H1 (cell line): ENCODE data around the gene GJD2. TPM values are rescaled to one million over a fixed set of nuclear protein-coding genes. Genes with fewer than 3 reads are reported as not detected.
A peak's percentile ranks its signal among the peaks of the same experiment; 100 is the strongest.

Experiments
- CTCF ChIA-PET: fragments of 300-600 bp; sonication (Branson Sonifier 250); formaldehyde crosslinking; loops from one replicate; lab custom pipeline; 2021; ENCODE audit not compliant: partially characterized antibody; lab: Charles Lee
- POLR2A ChIA-PET: fragments of 300-600 bp; sonication (Branson Sonifier 250); formaldehyde crosslinking; loops from one replicate; lab custom pipeline; 2021; ENCODE audit warnings: inconsistent platforms; ENCODE audit not compliant: partially characterized antibody; lab: Charles Lee
- DNase-seq, 2 experiments: peaks; one replicate each; pipeline versions ENCODE4 v3.0.0 to v3.0.0-alpha.2; 2010 to 2022; ENCODE audit warnings: low spot score in 2 of 2, low read depth in 1 of 2, mixed read lengths in 1 of 2
- FAIRE-seq: peaks from 2 replicates; lab custom pipeline; 2011; peaks lifted over from hg19 to GRCh38; lab: Jason Lieb, UNC
- H2AFZ ChIP-seq: 2 replicates; pipeline ENCODE4 v1.8.1; 2012; ENCODE audit warnings: low read length, inconsistent platforms
- H2AK5ac ChIP-seq: 2 replicates; pipeline ENCODE4 v1.6.1; 2013; ENCODE audit warnings: low read depth, low read length
- H2BK120ac ChIP-seq: replicated peaks from 2 replicates; pipeline ENCODE3; 2013; ENCODE audit warnings: low read depth, low read length, inconsistent platforms
- H2BK12ac ChIP-seq: 2 replicates; pipeline ENCODE4 v1.6.1; 2013; ENCODE audit warnings: low read depth, low read length
- H2BK15ac ChIP-seq: 2 replicates; pipeline ENCODE4 v1.6.1; 2013; ENCODE audit warnings: low read length
- H2BK20ac ChIP-seq: 2 replicates; pipeline ENCODE4 v1.6.1; 2013; ENCODE audit warnings: low read length
- H2BK5ac ChIP-seq: 2 replicates; pipeline ENCODE4 v1.6.1; 2013; ENCODE audit warnings: low read depth, low read length
- H3K14ac ChIP-seq: 2 replicates; pipeline ENCODE4 v1.6.1; 2013; ENCODE audit warnings: inconsistent platforms; ENCODE audit not compliant: insufficient read length
- H3K18ac ChIP-seq: 2 replicates; pipeline ENCODE4 v1.6.1; 2013; ENCODE audit warnings: low read length; ENCODE audit errors: extremely low read depth
- H3K23ac ChIP-seq: 2 replicates; pipeline ENCODE4 v1.6.1; 2013; ENCODE audit warnings: inconsistent platforms; ENCODE audit not compliant: insufficient read length
- H3K23me2 ChIP-seq: 2 replicates; pipeline ENCODE4 v1.6.1; 2013; ENCODE audit warnings: low read depth, low read length
- H3K27ac ChIP-seq: 2 replicates; pipeline ENCODE4 v1.6.1; 2011; ENCODE audit warnings: low read depth, low read length, inconsistent platforms
- H3K27me3 ChIP-seq, 4 experiments: replicated peaks in 1 of 4; 1 replicate in 1 of 4; 2 replicates in 3 of 4; pipeline versions ENCODE4 v1.6.1 to v1.8.1; 2011 to 2013; ENCODE audit warnings: low read length in 3 of 4, mild to moderate bottlenecking in 3 of 4, inconsistent platforms in 2 of 4, mixed read lengths in 2 of 4, moderate library complexity in 1 of 4; ENCODE audit not compliant: control insufficient read depth in 3 of 4, insufficient read depth in 3 of 4; ENCODE audit errors: extremely low read depth in 1 of 4
- H3K36me3 ChIP-seq, 4 experiments: 2 replicates each; pipeline versions ENCODE4 v1.6.1 to v1.8.1; 2011 to 2013; ENCODE audit warnings: mild to moderate bottlenecking in 4 of 4, low read length in 3 of 4, moderate library complexity in 2 of 4, control low read depth in 1 of 4, inconsistent platforms in 1 of 4; ENCODE audit not compliant: insufficient read depth in 4 of 4, control insufficient read depth in 2 of 4
- H3K4ac ChIP-seq: replicated peaks from 2 replicates; pipeline ENCODE3; 2013; ENCODE audit warnings: low read length, low read depth, mixed read lengths, inconsistent platforms; ENCODE audit not compliant: insufficient read length
- H3K4me1 ChIP-seq, 4 experiments: replicated peaks in 1 of 4; 1 replicate in 1 of 4; 2 replicates in 3 of 4; pipeline versions ENCODE4 v1.6.1 to v1.8.1; 2011 to 2013; ENCODE audit warnings: low read length in 3 of 4, inconsistent platforms in 2 of 4, mixed read lengths in 1 of 4; ENCODE audit not compliant: insufficient read depth in 4 of 4, control insufficient read depth in 3 of 4
- H3K4me2 ChIP-seq, 2 experiments: 2 replicates each; pipeline versions ENCODE4 v1.6.1 to v1.8.1; 2011 to 2013; ENCODE audit warnings: low read depth in 2 of 2, low read length in 2 of 2, control low read depth in 1 of 2, inconsistent platforms in 1 of 2, mild to moderate bottlenecking in 1 of 2; ENCODE audit not compliant: insufficient read depth in 1 of 2
- H3K4me3 ChIP-seq, 4 experiments: fragments of 200-600, 300-600 bp in 1 of 4; sonication (generic), shearing (Covaris generic), sonication (Bioruptor Twin) in 1 of 4; 2 replicates each; pipeline versions ENCODE4 v1.5.1 to v1.8.1; 2011 to 2016; ENCODE audit warnings: low read length in 4 of 4, low read depth in 3 of 4, control low read depth in 2 of 4, inconsistent platforms in 2 of 4, mild to moderate bottlenecking in 2 of 4, mixed read lengths in 1 of 4, moderate library complexity in 1 of 4; ENCODE audit not compliant: insufficient read depth in 2 of 4; ENCODE audit errors: extremely low read depth in 1 of 4
- H3K56ac ChIP-seq: replicated peaks from 2 replicates; pipeline ENCODE3; 2013; ENCODE audit warnings: low read depth, mild to moderate bottlenecking, mixed read lengths, low read length, inconsistent platforms; ENCODE audit not compliant: insufficient read length
- H3K79me1 ChIP-seq: 2 replicates; pipeline ENCODE4 v1.6.1; 2013; ENCODE audit warnings: low read depth, low read length, control low read depth
- H3K79me2 ChIP-seq, 2 experiments: 2 replicates each; pipeline versions ENCODE4 v1.6.1 to v1.8.1; 2012 to 2013; ENCODE audit warnings: low read length in 2 of 2, mild to moderate bottlenecking in 2 of 2, inconsistent platforms in 1 of 2; ENCODE audit not compliant: insufficient read depth in 2 of 2, control insufficient read depth in 1 of 2
- H3K9ac ChIP-seq, 4 experiments: replicated peaks in 1 of 4; 1 replicate in 1 of 4; 2 replicates in 3 of 4; pipeline versions ENCODE4 v1.6.1 to v1.8.1; 2011 to 2013; ENCODE audit warnings: low read depth in 3 of 4, low read length in 3 of 4, control low read depth in 2 of 4, mild to moderate bottlenecking in 2 of 4, moderate library complexity in 2 of 4, inconsistent platforms in 1 of 4; ENCODE audit errors: extremely low read depth in 1 of 4
- H3K9me3 ChIP-seq, 2 experiments: 2 replicates each; pipeline versions ENCODE4 v1.6.1 to v1.8.1; 2012 to 2013; ENCODE audit warnings: mild to moderate bottlenecking in 2 of 2, moderate library complexity in 2 of 2, control low read depth in 1 of 2, inconsistent platforms in 1 of 2, low read depth in 1 of 2, low read length in 1 of 2, mixed read lengths in 1 of 2; ENCODE audit not compliant: insufficient read depth in 2 of 2
- H4K20me1 ChIP-seq, 2 experiments: replicated peaks in 1 of 2; 2 replicates each; pipeline versions ENCODE3 to v1.8.1; 2011 to 2013; ENCODE audit warnings: inconsistent platforms in 2 of 2, low read length in 2 of 2, mild to moderate bottlenecking in 1 of 2; ENCODE audit not compliant: insufficient read depth in 2 of 2, control insufficient read depth in 1 of 2
- H4K5ac ChIP-seq: 2 replicates; pipeline ENCODE4 v1.6.1; 2013; ENCODE audit warnings: low read length, low read depth, mixed read lengths, inconsistent platforms; ENCODE audit not compliant: insufficient read length
- H4K8ac ChIP-seq: 2 replicates; pipeline ENCODE4 v1.8.0; 2013; ENCODE audit warnings: mild to moderate bottlenecking, moderate library complexity, low read length, inconsistent platforms; ENCODE audit not compliant: insufficient read depth; ENCODE audit errors: extremely low read depth
- H4K91ac ChIP-seq: replicated peaks from 2 replicates; pipeline ENCODE3; 2013; ENCODE audit warnings: low read length, mixed read lengths, inconsistent platforms; ENCODE audit not compliant: insufficient read length
- ATF3 ChIP-seq: IDR thresholded peaks from 2 replicates; pipeline ENCODE4 v1.6.1; 2011; ENCODE audit warnings: low read depth, mild to moderate bottlenecking, low read length; ENCODE audit not compliant: insufficient read depth
- CBX5 ChIP-seq: fragments of 300-800, 300-1000 bp; sonication (generic); IDR thresholded peaks from 2 replicates; pipeline ENCODE4 v1.7.1; 2016; ENCODE audit warnings: antibody characterized with exemption, low read length, low read depth
- CBX8 ChIP-seq: fragments of 300-800, 300-1000 bp; sonication (generic); IDR thresholded peaks from 2 replicates; pipeline ENCODE4 v1.7.1; 2016; ENCODE audit warnings: low read depth, low read length, borderline replicate concordance
- HDAC6 ChIP-seq: IDR thresholded peaks from one replicate; pipeline ENCODE4 v1.7.1; 2012; ENCODE audit warnings: low read depth, mild to moderate bottlenecking, inconsistent platforms, low read length, moderate library complexity
- SIX5 ChIP-seq: IDR thresholded peaks from 2 replicates; pipeline ENCODE4 v1.6.1; 2011; ENCODE audit warnings: mild to moderate bottlenecking, low read depth, low read length
- SP2 ChIP-seq: IDR thresholded peaks from 2 replicates; pipeline ENCODE4 v1.6.1; 2012; ENCODE audit warnings: mild to moderate bottlenecking, low read length, inconsistent platforms
- SP4 ChIP-seq: IDR thresholded peaks from 2 replicates; pipeline ENCODE4 v1.6.1; 2012; ENCODE audit warnings: low read length, inconsistent platforms
- YY1 ChIP-seq: IDR thresholded peaks from 2 replicates; pipeline ENCODE4 v1.6.1; 2011; ENCODE audit warnings: low read depth, mild to moderate bottlenecking, low read length
- WGBS, 2 experiments: shearing (Covaris generic) in 1 of 2; methylation state at CpG; one replicate each; pipeline versions ENCODE4 v1.1.6 to v1.1.7; 2013 to 2015; ENCODE audit warnings: low lambda C conversion rate in 2 of 2, mixed read lengths in 2 of 2, inconsistent platforms in 1 of 2, low coverage in 1 of 2, missing lambda C conversion rate in 1 of 2; ENCODE audit not compliant: insufficient replicate concordance in 2 of 2, insufficient coverage in 1 of 2, insufficient read length in 1 of 2; ENCODE audit errors: extremely low coverage in 1 of 2, missing lambda C conversion rate in 1 of 2; 5-methylcytosine and 5-hydroxymethylcytosine counted together
- polyA plus RNA-seq, 7 experiments: library from polyadenylated mRNA; depleted of rRNA in 3 of 7; stranded (reverse) in 5 of 7; unstranded in 2 of 7; fragments of >200 nt in 5 of 7; fragments of 200-250 nt in 2 of 7; gene quantifications; 1 replicate in 5 of 7; 2 replicates in 1 of 7; 4 replicates in 1 of 7; pipeline versions ENCODE4 v1.2.1 to v1.2.3, GENCODE V29; 2011 to 2013; ENCODE audit warnings: missing spikeins in 2 of 7, mixed read lengths in 2 of 7
- total RNA-seq: library from RNA; stranded (reverse); fragmentation: NEBNext Ultra II Directional; extraction: Animal tissue kit (Norgen Biotek cat#: 25700); gene quantifications from 2 replicates; pipeline ENCODE4 v1.2.1, GENCODE V29; 2021

Gene GJD2
- total and polyA plus RNA-seq, 2 of the 8 experiments (the other 6 are each of a cell fraction or from before 2014, with no cell fraction given), result 0.39 to 0.54 TPM

DNA sequence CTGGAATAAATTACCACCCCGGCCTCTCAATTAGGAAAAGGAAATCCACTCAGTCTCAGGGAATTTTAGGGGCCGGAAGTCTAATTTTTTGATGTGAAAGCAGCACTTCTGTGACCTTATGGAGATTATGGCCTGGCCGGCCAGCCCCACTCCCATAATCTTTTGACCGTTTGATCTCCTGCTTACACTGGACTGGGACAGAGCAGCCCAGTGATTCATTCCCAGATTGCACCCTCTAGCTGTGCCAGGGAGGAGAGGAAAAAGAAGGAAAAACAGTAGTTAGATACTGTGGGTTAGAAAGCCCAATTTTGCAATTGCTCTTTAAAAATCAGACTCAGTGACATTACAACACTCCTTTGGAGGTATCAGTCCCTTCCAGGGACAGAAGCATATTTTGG is 32.4 kb downstream of the GJD2 start:
- Histone ChIP-seq H3K56ac (no peak overlapping the region), H3K27me3 (no peaks in the 10 kb centered on the region), H3K9ac (no peak overlapping the region), H2BK12ac (no peak overlapping the region), H3K4me1 (peaks cover 0 to 15% (median 4%) of the 10 kb centered on the region in 4 experiments; a peak in 4 of 7 replicates), H3K23me2 (no peaks in the 10 kb centered on the region), H4K20me1 (no peaks in the 10 kb centered on the region), H4K91ac (no peak overlapping the region), H3K27ac (no peak overlapping the region), H3K4me3 (peak overlapping the region in 1 of 4 experiments; percentile 53; a peak in 4 of 8 replicates), H4K5ac (no peak overlapping the region), H2AK5ac (no peak overlapping the region), H3K18ac (no peak overlapping the region), H2BK20ac (no peak overlapping the region), H3K14ac (no peak overlapping the region), H2BK120ac (no peak overlapping the region), H3K79me1 (no peaks in the 10 kb centered on the region), H2AFZ (peak overlapping the region; percentile 72; the same call in 1 of the 2 replicates), H3K4ac (no peak overlapping the region), H4K8ac (no peak overlapping the region), H3K4me2 (peak overlapping the region; percentile 29 to 59; a peak in 3 of 4 replicates), H3K23ac (no peak overlapping the region), H2BK5ac (no peak overlapping the region), H3K79me2 (no peaks in the 10 kb centered on the region), H2BK15ac (no peak overlapping the region), H3K36me3 (no peaks in the 10 kb centered on the region), H3K9me3 (0 out of 4 replicates have a peak, but pooled peaks cover 0 to 2% of the 10 kb centered on the region in 2 experiments)
- TF ChIP-seq ATF3 (no peak), SP4 (no peak), SP2 (no peak), HDAC6 (no peak), CBX8 (no peak), YY1 (no peak), CBX5 (no peak), SIX5 (no peak)
- FAIRE-seq (no peak), DNase-seq (no peak)
- 64% methylated on average over 4 of the region's 4 CpGs; no CpG with 5 or more reads in 1 of the 2 experiments for WGBS, 2 experiments
- POLR2A ChIA-PET, result interaction anchor here (0.7 kb wide), 1 partner anchor 7 kb away, joined by 3 read pairs; no protein-coding TSS in a partner anchor
- CTCF ChIA-PET, result interaction anchor here (0.5 to 1.6 kb wide), 4 partner anchors 14 to 1241 kb away, joined by 3 to 5 read pairs (median 4); no protein-coding TSS in a partner anchor
